CD14-positive monocyte (primary cell): ENCODE data around the gene CD55. TPM values are rescaled to one million over a fixed set of nuclear protein-coding genes. Genes with fewer than 3 reads are reported as not detected.
A peak's percentile ranks its signal among the peaks of the same experiment; 100 is the strongest.

Source experiments
- DNase-seq, 3 donors: peaks; one replicate each; pipeline ENCODE4 v3.0.0-alpha.2; 2011 to 2022
- H2AFZ ChIP-seq: 2 replicates; pipeline ENCODE4 v1.6.0; 2012; ENCODE audit warnings: mild to moderate bottlenecking, low read depth, low read length, inconsistent platforms; ENCODE audit not compliant: insufficient read depth, poor library complexity, severe bottlenecking
- H3K27ac ChIP-seq, 2 donors: 1 replicate in 1 of 2; 2 replicates in 1 of 2; pipeline ENCODE4 v1.5.1; 2012 to 2013; ENCODE audit warnings: low read length in 2 of 2, control low read depth in 1 of 2, inconsistent platforms in 1 of 2, low read depth in 1 of 2, mild to moderate bottlenecking in 1 of 2
- H3K27me3 ChIP-seq, 2 donors: one replicate each; pipeline versions ENCODE4 v1.6.0 to v1.6.1; 2011 to 2013; ENCODE audit warnings: low read length in 2 of 2; ENCODE audit not compliant: control insufficient read depth in 2 of 2, insufficient read depth in 2 of 2
- H3K36me3 ChIP-seq, 2 donors: replicated peaks in 1 of 2; 1 replicate in 1 of 2; 2 replicates in 1 of 2; pipeline versions ENCODE4 v1.5.1 to v1.6.1; 2012 to 2013; ENCODE audit warnings: low read length in 2 of 2, control low read depth in 1 of 2, inconsistent platforms in 1 of 2, mild to moderate bottlenecking in 1 of 2; ENCODE audit not compliant: insufficient read depth in 2 of 2, control insufficient read depth in 1 of 2
- H3K4me1 ChIP-seq, 2 donors: 1 replicate in 1 of 2; 2 replicates in 1 of 2; pipeline versions ENCODE4 v1.5.1 to v1.6.1; 2012 to 2013; ENCODE audit warnings: low read length in 2 of 2, control low read depth in 1 of 2, inconsistent platforms in 1 of 2, mild to moderate bottlenecking in 1 of 2, moderate library complexity in 1 of 2; ENCODE audit not compliant: insufficient read depth in 2 of 2, control insufficient read depth in 1 of 2
- H3K4me2 ChIP-seq: replicated peaks from 2 replicates; pipeline ENCODE3; 2012; ENCODE audit warnings: low read length, moderate library complexity, mild to moderate bottlenecking; ENCODE audit not compliant: poor library complexity, severe bottlenecking; ENCODE audit errors: extremely low read depth
- H3K4me3 ChIP-seq, 3 experiments: fragments of 200-600 bp in 1 of 3; sonication (generic) in 1 of 3; replicated peaks in 1 of 3; 1 replicate in 2 of 3; 2 replicates in 1 of 3; pipeline ENCODE4 v1.5.1; 2011 to 2013; ENCODE audit warnings: low read length in 3 of 3, mild to moderate bottlenecking in 3 of 3, control low read depth in 2 of 3, low read depth in 2 of 3, inconsistent platforms in 1 of 3, moderate library complexity in 1 of 3
- H3K79me2 ChIP-seq: 2 replicates; pipeline ENCODE4 v1.6.0; 2012; ENCODE audit warnings: mild to moderate bottlenecking, control low read depth, inconsistent platforms, low read length, moderate library complexity; ENCODE audit not compliant: insufficient read depth
- H3K9ac ChIP-seq: 2 replicates; pipeline ENCODE4 v1.6.0; 2017; ENCODE audit warnings: low read length, mild to moderate bottlenecking; ENCODE audit not compliant: insufficient read depth, poor library complexity, severe bottlenecking
- H3K9me3 ChIP-seq, 2 donors: replicated peaks in 1 of 2; 1 replicate in 1 of 2; 2 replicates in 1 of 2; pipeline versions ENCODE4 v1.5.1 to v1.6.1; 2012 to 2013; ENCODE audit warnings: low read length in 2 of 2, control low read depth in 1 of 2; ENCODE audit not compliant: control insufficient read depth in 1 of 2, insufficient read depth in 1 of 2
- H4K20me1 ChIP-seq: 2 replicates; pipeline ENCODE4 v1.6.0; 2012; ENCODE audit warnings: mild to moderate bottlenecking, low read length, control low read depth, moderate library complexity; ENCODE audit not compliant: insufficient read depth
- H3K27ac Mint-ChIP-seq, 7 donors: one replicate each; pipeline ENCODE4 v1.8.0; 2020; ENCODE audit warnings: mild to moderate bottlenecking in 7 of 7, mixed read lengths in 7 of 7, moderate library complexity in 6 of 7, inconsistent platforms in 2 of 7
- H3K27me3 Mint-ChIP-seq, 3 donors: one replicate each; pipeline ENCODE4 v1.8.0; 2021 to 2022; ENCODE audit warnings: low read depth in 3 of 3, mild to moderate bottlenecking in 3 of 3, mixed read lengths in 3 of 3, moderate library complexity in 3 of 3, inconsistent platforms in 1 of 3
- H3K36me3 Mint-ChIP-seq, 2 donors: one replicate each; pipeline ENCODE4 v1.8.0; 2020; ENCODE audit warnings: mixed read lengths in 2 of 2, inconsistent platforms in 1 of 2, mild to moderate bottlenecking in 1 of 2
- H3K4me1 Mint-ChIP-seq: one replicate; pipeline ENCODE4 v1.8.0; 2020; ENCODE audit warnings: mild to moderate bottlenecking, mixed read lengths
- H3K4me3 Mint-ChIP-seq, 2 donors: one replicate each; pipeline ENCODE4 v1.8.0; 2020; ENCODE audit warnings: mild to moderate bottlenecking in 2 of 2, mixed read lengths in 2 of 2, moderate library complexity in 1 of 2
- H3K9me3 Mint-ChIP-seq, 7 donors: one replicate each; pipeline ENCODE4 v1.8.0; 2020 to 2022; ENCODE audit warnings: mixed read lengths in 7 of 7, mild to moderate bottlenecking in 6 of 7, moderate library complexity in 6 of 7, inconsistent platforms in 2 of 7
- WGBS: methylation state at CpG from one replicate; pipeline ENCODE4 v1.1.5; 2013; ENCODE audit warnings: missing lambda C conversion rate; ENCODE audit not compliant: insufficient coverage; 5-methylcytosine and 5-hydroxymethylcytosine counted together
- intact Hi-C, 2 donors: fragments of 100-400 bp; cut with micrococcal nuclease; formaldehyde crosslinking; loops; one replicate each; pipeline versions ENCODE4 v1.15.0 to v1.15.1; 2023
- polyA plus RNA-seq, 3 donors: library from polyadenylated mRNA; depleted of rRNA in 1 of 3; unstranded in 2 of 3; stranded (reverse) in 1 of 3; fragments of 300-500 nt in 2 of 3; fragments of >200 nt in 1 of 3; fragmentation: Illumina TruSeq in 2 of 3; gene quantifications; 1 replicate in 2 of 3; 2 replicates in 1 of 3; pipeline ENCODE4 v1.2.3, GENCODE V29; 2012 to 2021
- TF ChIP-seq, protein P1 (sequence below): fragments of 200-600 bp; IDR thresholded peaks from one replicate; pipeline ENCODE4 v1.8.0; 2022; ENCODE audit warnings: antibody characterized with exemption, mild to moderate bottlenecking

CD55 gene
- polyA plus RNA-seq, 3 donors: 171 to 221 (median 182) TPM

DNA sequence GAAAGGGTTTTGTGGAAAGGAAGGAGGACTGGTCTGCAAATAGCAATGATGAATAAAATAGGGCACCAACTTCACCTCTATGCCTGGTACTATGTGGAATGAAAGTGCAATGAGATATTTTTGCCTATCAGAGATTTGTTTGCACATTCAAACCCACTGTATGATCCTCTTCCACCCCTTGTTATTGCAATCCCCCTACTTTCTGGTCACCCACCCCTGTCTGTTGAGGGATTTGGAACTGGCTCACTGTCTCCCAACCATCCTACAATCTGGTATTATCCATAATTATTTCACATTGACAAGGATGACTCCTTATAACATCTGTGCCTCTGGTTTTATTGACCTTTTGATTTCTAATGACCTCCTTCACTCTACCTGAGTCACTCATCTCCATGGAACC, 42.4 kb downstream of the CD55 start:
- no peak overlapping the region for H2AFZ ChIP-seq
- H4K20me1 ChIP-seq: peaks cover 70% of the 10 kb centered on the region
- no peaks in the 10 kb centered on the region for H3K9me3 ChIP-seq
- Mint-ChIP-seq H3K27ac (no peak overlapping the region), H3K4me1 (no peaks in the 10 kb centered on the region), H3K9me3 (no peaks in the 10 kb centered on the region), H3K27me3 (no peaks in the 10 kb centered on the region), H3K36me3 (peaks cover 28 to 31% of the 10 kb centered on the region in 2 donors), H3K4me3 (no peak overlapping the region)
- H3K79me2 ChIP-seq: no peaks in the 10 kb centered on the region
- TF ChIP-seq, protein P1, sequence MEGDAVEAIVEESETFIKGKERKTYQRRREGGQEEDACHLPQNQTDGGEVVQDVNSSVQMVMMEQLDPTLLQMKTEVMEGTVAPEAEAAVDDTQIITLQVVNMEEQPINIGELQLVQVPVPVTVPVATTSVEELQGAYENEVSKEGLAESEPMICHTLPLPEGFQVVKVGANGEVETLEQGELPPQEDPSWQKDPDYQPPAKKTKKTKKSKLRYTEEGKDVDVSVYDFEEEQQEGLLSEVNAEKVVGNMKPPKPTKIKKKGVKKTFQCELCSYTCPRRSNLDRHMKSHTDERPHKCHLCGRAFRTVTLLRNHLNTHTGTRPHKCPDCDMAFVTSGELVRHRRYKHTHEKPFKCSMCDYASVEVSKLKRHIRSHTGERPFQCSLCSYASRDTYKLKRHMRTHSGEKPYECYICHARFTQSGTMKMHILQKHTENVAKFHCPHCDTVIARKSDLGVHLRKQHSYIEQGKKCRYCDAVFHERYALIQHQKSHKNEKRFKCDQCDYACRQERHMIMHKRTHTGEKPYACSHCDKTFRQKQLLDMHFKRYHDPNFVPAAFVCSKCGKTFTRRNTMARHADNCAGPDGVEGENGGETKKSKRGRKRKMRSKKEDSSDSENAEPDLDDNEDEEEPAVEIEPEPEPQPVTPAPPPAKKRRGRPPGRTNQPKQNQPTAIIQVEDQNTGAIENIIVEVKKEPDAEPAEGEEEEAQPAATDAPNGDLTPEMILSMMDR: no peak
- no peak overlapping the region for H3K4me3 ChIP-seq
- no peak overlapping the region for H3K9ac ChIP-seq
- intact Hi-C loops: no loop called here
- H3K27ac ChIP-seq: peak overlapping the region in 1 of 2 donors; percentile 3
- H3K4me1 ChIP-seq: no peaks in the 10 kb centered on the region
- no peak for DNase-seq
- H3K27me3 ChIP-seq: no peaks in the 10 kb centered on the region
- peaks cover 57 to 84% of the 10 kb centered on the region in 2 donors for H3K36me3 ChIP-seq
- H3K4me2 ChIP-seq: no peak overlapping the region

GRCh38 chr1:207364614-207365013, 43.1 kb downstream of the CD55 start:
- no peaks in the 10 kb centered on the region for H3K4me1 Mint-ChIP-seq
- H3K79me2 ChIP-seq: no peaks in the 10 kb centered on the region
- H3K27me3 ChIP-seq: no peaks in the 10 kb centered on the region
- no peaks in the 10 kb centered on the region for H3K4me1 ChIP-seq
- DNase-seq: no peak
- peaks cover 0 to under 1% (median 0%) of the 10 kb centered on the region in 7 donors for H3K9me3 Mint-ChIP-seq
- H3K4me3 Mint-ChIP-seq: no peak overlapping the region
- H3K36me3 Mint-ChIP-seq: peaks cover 20 to 26% of the 10 kb centered on the region in 2 donors
- no peak overlapping the region for H3K4me3 ChIP-seq
- peaks cover 63% of the 10 kb centered on the region for H4K20me1 ChIP-seq
- H3K27me3 Mint-ChIP-seq: no peaks in the 10 kb centered on the region
- TF ChIP-seq, protein P1: no peak
- intact Hi-C loops: no loop called here
- no peak overlapping the region for H2AFZ ChIP-seq
- WGBS: no CpG with 5 or more reads among the region's 1 CpG
- peak overlapping the region in 1 of 2 donors; percentile 29 for H3K27ac ChIP-seq
- no peak overlapping the region for H3K9ac ChIP-seq
- H3K27ac Mint-ChIP-seq: no peak overlapping the region
- H3K36me3 ChIP-seq: peaks cover 51 to 77% of the 10 kb centered on the region in 2 donors
- H3K9me3 ChIP-seq: no peaks in the 10 kb centered on the region
- H3K4me2 ChIP-seq: no peak overlapping the region
